Pancreas (tissue), 10 donors: Measurements from ENCODE around the gene IGFBP2. TPM values are rescaled to one million over a fixed set of nuclear protein-coding genes. Genes with fewer than 3 reads are reported as not detected.
A peak's percentile ranks its signal among the peaks of the same experiment; 100 is the strongest.

Source experiments
- ATAC-seq, 4 donors: fragments of 200-7000 bp; cut with Tn5 transposase; one replicate each; pipeline versions ENCODE4 v1.8.0 to v1.9.1; 2020; ENCODE audit warnings: mild to moderate bottlenecking in 4 of 4, moderate library complexity in 4 of 4
- DNase-seq, 6 donors: peaks; one replicate each; pipeline ENCODE4 v3.0.0-alpha.2; 2020
- FAIRE-seq: peaks from 2 replicates; lab custom pipeline; 2012; peaks lifted over from hg19 to GRCh38; lab: Jason Lieb, UNC
- H3K27ac ChIP-seq, 4 donors: fragments of 200-600 bp; sonication (generic); 1 replicate in 3 of 4; 2 replicates in 1 of 4; pipeline versions ENCODE4 v1.5.0 to v1.8.0; 2020
- H3K27me3 ChIP-seq, 4 donors: fragments of 200-600 bp; one replicate each; pipeline ENCODE4 v1.8.0; 2021
- H3K36me3 ChIP-seq, 3 donors: fragments of 200-600 bp; sonication (generic) in 1 of 3; one replicate each; pipeline versions ENCODE4 v1.5.0 to v1.8.0; 2020 to 2021
- H3K4me1 ChIP-seq, 3 donors: fragments of 200-600 bp; one replicate each; pipeline ENCODE4 v1.8.0; 2021
- H3K4me3 ChIP-seq, 4 donors: fragments of 200-600 bp; sonication (generic) in 2 of 4; one replicate each; pipeline versions ENCODE4 v1.5.0 to v1.8.0; 2020 to 2021
- H3K9me3 ChIP-seq, 4 donors: fragments of 200-600 bp; one replicate each; pipeline ENCODE4 v1.8.0; 2021
- CTCF ChIP-seq, 4 donors: fragments of 200-600 bp; sonication (generic) in 3 of 4; IDR thresholded peaks; one replicate each; pipeline versions ENCODE4 v1.5.0 to v1.8.0; 2021; ENCODE audit warnings: antibody characterized with exemption in 4 of 4
- WGBS, 2 donors: extraction: QIAGEN DNeasy Blood & Tissue Kit; methylation state at CpG; one replicate each; pipeline ENCODE4 v1.1.7; 2013; 5-methylcytosine and 5-hydroxymethylcytosine counted together
- intact Hi-C, 3 donors: fragments of 100-400 bp; cut with DNase I; formaldehyde crosslinking; loops; one replicate each; pipeline versions ENCODE4 v1.11.1 to v1.14.2; 2022
- polyA plus RNA-seq, 2 donors: library from polyadenylated mRNA; stranded (reverse); fragments of 200-250 nt; gene quantifications; one replicate each; pipeline ENCODE4 v1.2.3, GENCODE V29; 2013
- total RNA-seq, 6 donors: library from RNA; stranded (reverse); fragmentation: NEBNext Ultra II Directional in 4 of 6; extraction: Animal tissue kit (Norgen Biotek cat#: 25700) in 4 of 6; gene quantifications; one replicate each; pipeline versions ENCODE4 v1.2.1 to v1.2.4, GENCODE V29; 2021 to 2023
- donor health status: healthy with polysubstance abuse.
- donor health status: DM: no; HTN: no; CAD: no; lungs with moderate emphysema.
- donor health status: DM: no; HTN: no; CAD: no.
- donor health status: control.
- donor health status: control.
- donor health status: Bipolar disorder and iron deficiency.
- donor health status: DM: yes; HTN: yes; CAD: no.
- donor health status: DM: no; HTN: no; CAD: no.
- donor health status: DM: no; HTN: no; CAD: no.
- donor health status: DM: yes; HTN: yes; CAD: no.

IGFBP2 gene
- total and polyA plus RNA-seq, 8 donors: 43.1 to 211 (median 123) TPM

- H3K27ac ChIP-seq: peak overlapping the region in 1 of 4 donors; percentile 37
- no peak for ATAC-seq
- no peak for FAIRE-seq
- no peaks in the 10 kb centered on the region for H3K36me3 ChIP-seq
- H3K9me3 ChIP-seq: no peaks in the 10 kb centered on the region
- peak in 1 of 6 donors; percentile 2 for DNase-seq
- H3K27me3 ChIP-seq: no peaks in the 10 kb centered on the region
- 69 to 75% methylated on average over 7 of the region's 7 CpGs for WGBS, 2 donors
- peaks cover 11 to 20% (median 17%) of the 10 kb centered on the region in 3 donors for H3K4me1 ChIP-seq
- TF ChIP-seq CTCF (IDR thresholded peaks at IDR 0.05): no peak
- intact Hi-C loops: no loop called here
- no peak overlapping the region for H3K4me3 ChIP-seq
Measured at GRCh38 chr2:216657980-216658379, 24.8 kb downstream of the IGFBP2 start.

- FAIRE-seq (no peak), ATAC-seq (peak; percentile 4 to 38 (median 20)), DNase-seq (peak in 1 of 6 donors; percentile 28)
- no peak for TF ChIP-seq CTCF (IDR thresholded peaks at IDR 0.05)
- 57 to 61% methylated on average over 6 of the region's 6 CpGs for WGBS, 2 donors
- intact Hi-C loops: no loop called here
- H3K27me3 ChIP-seq: no peaks in the 10 kb centered on the region
- peaks cover 15 to 23% (median 21%) of the 10 kb centered on the region in 3 donors for H3K4me1 ChIP-seq
- H3K36me3 ChIP-seq: no peaks in the 10 kb centered on the region
- no peaks in the 10 kb centered on the region for H3K9me3 ChIP-seq
- H3K27ac ChIP-seq: peak overlapping the region in 2 of 4 donors; percentile 37 to 51
- no peak overlapping the region for H3K4me3 ChIP-seq
Measured at GRCh38 chr2:216658757-216659156, 25.5 kb downstream of the IGFBP2 start.

- Histone ChIP-seq H3K27ac (peak overlapping the region in 3 of 4 donors; percentile 11 to 51 (median 37)), H3K4me1 (peaks cover 16 to 23% (median 23%) of the 10 kb centered on the region in 3 donors), H3K36me3 (no peaks in the 10 kb centered on the region), H3K27me3 (no peaks in the 10 kb centered on the region), H3K9me3 (no peaks in the 10 kb centered on the region), H3K4me3 (no peak overlapping the region)
- peak in 1 of 6 donors; percentile 57 for DNase-seq
- 43 to 48% methylated on average over 6 of the region's 6 CpGs for WGBS, 2 donors
- intact Hi-C loops: no loop called here
- ATAC-seq: peak in 3 of 4 donors; percentile 7 to 31 (median 31)
- FAIRE-seq: no peak
- TF ChIP-seq CTCF (IDR thresholded peaks at IDR 0.05): no peak
Measured at GRCh38 chr2:216659276-216659675, 26.1 kb downstream of the IGFBP2 start.

GRCh38 chr2:216660496-216660895 is 27.3 kb downstream of the IGFBP2 start:
- 94 to 96% methylated on average over 10 of the region's 10 CpGs for WGBS, 2 donors
- peak in 1 of 6 donors; percentile 66 for DNase-seq
- ATAC-seq: no peak
- intact Hi-C loops: no loop called here
- no peak for TF ChIP-seq CTCF (IDR thresholded peaks at IDR 0.05)
- Histone ChIP-seq H3K9me3 (no peaks in the 10 kb centered on the region), H3K4me1 (peaks cover 25 to 33% (median 25%) of the 10 kb centered on the region in 3 donors), H3K27me3 (no peaks in the 10 kb centered on the region), H3K4me3 (no peak overlapping the region), H3K27ac (no peak overlapping the region), H3K36me3 (no peaks in the 10 kb centered on the region)
- FAIRE-seq: no peak

- no peaks in the 10 kb centered on the region for H3K27me3 ChIP-seq
- intact Hi-C loops: no loop called here
- no peak overlapping the region for H3K4me3 ChIP-seq
- no peaks in the 10 kb centered on the region for H3K9me3 ChIP-seq
- H3K27ac ChIP-seq: peak overlapping the region in 1 of 4 donors; percentile 50
- no peak for FAIRE-seq
- DNase-seq: peak in 1 of 6 donors; percentile 28
- H3K36me3 ChIP-seq: no peaks in the 10 kb centered on the region
- ATAC-seq: no peak
- TF ChIP-seq CTCF (IDR thresholded peaks at IDR 0.05): no peak
- H3K4me1 ChIP-seq: peaks cover 28 to 33% (median 29%) of the 10 kb centered on the region in 3 donors
- WGBS, 2 donors: 97 to 98% methylated on average over 5 of the region's 5 CpGs
Measured at GRCh38 chr2:216661051-216661450, 27.8 kb downstream of the IGFBP2 start.
